Hepatocyte (in vitro differentiated cells): ENCODE results near the gene TNS3.

ENCODE experiments used
- CTCF ChIP-seq: fragments of 200-600 bp; sonication (generic); IDR thresholded peaks from 2 replicates; pipeline ENCODE4 v1.5.1; 2016; ENCODE audit warnings: antibody characterized with exemption, mild to moderate bottlenecking; ENCODE audit not compliant: poor library complexity
- EZH2 ChIP-seq: fragments of 200-600 bp; sonication (generic); IDR thresholded peaks from 2 replicates; pipeline ENCODE4 v1.6.1; 2016; ENCODE audit warnings: antibody characterized with exemption, mild to moderate bottlenecking, borderline replicate concordance

- TF ChIP-seq CTCF (no peak), EZH2 (no peak)
Measured at GRCh38 chr7:47540387-47541350, 41.2 kb downstream of the TNS3 start.
